Lower lobe of right lung (tissue), 2 donors: Measurements from ENCODE around the gene CHST14. TPM values are rescaled to one million over a fixed set of nuclear protein-coding genes. Genes with fewer than 3 reads are reported as not detected.

Experiments
- ATAC-seq, 2 donors: fragments of 200-7000 bp; cut with Tn5 transposase; one replicate each; pipeline ENCODE4 v1.9.1; 2020 to 2022; ENCODE audit warnings: mild to moderate bottlenecking in 2 of 2, moderate library complexity in 2 of 2
- DNase-seq: peaks from one replicate; pipeline ENCODE4 v3.0.0-alpha.2; 2020
- H3K27ac ChIP-seq: fragments of 200-600 bp; one replicate; pipeline ENCODE4 v1.8.0; 2022
- H3K27me3 ChIP-seq: fragments of 200-600 bp; one replicate; pipeline ENCODE4 v1.8.0; 2022; ENCODE audit warnings: low read depth
- H3K36me3 ChIP-seq: fragments of 200-600 bp; one replicate; pipeline ENCODE4 v1.8.0; 2022; ENCODE audit warnings: mild to moderate bottlenecking
- H3K4me1 ChIP-seq: fragments of 200-600 bp; one replicate; pipeline ENCODE4 v1.8.0; 2022
- H3K4me3 ChIP-seq: fragments of 200-600 bp; one replicate; pipeline ENCODE4 v1.8.0; 2022; ENCODE audit warnings: mild to moderate bottlenecking
- H3K9me3 ChIP-seq: fragments of 200-600 bp; one replicate; pipeline ENCODE4 v1.8.0; 2022
- intact Hi-C: fragments of 100-400 bp; cut with DNase I; formaldehyde crosslinking; loops from one replicate; pipeline ENCODE4 v1.11.0; 2022
- total RNA-seq: library from RNA; stranded (reverse); fragmentation: NEBNext Ultra II Directional; extraction: Animal tissue kit (Norgen Biotek cat#: 25700); gene quantifications from one replicate; pipeline ENCODE4 v1.2.1, GENCODE V29; 2021
- TF ChIP-seq, protein P1 (sequence below): fragments of 200-600 bp; IDR thresholded peaks from one replicate; pipeline ENCODE4 v1.8.0; 2022; ENCODE audit warnings: antibody characterized with exemption, mild to moderate bottlenecking
- donor health status: DM: no; HTN: yes; CAD: no; lungs with severe emphysema.

CHST14 gene
- total RNA-seq, 1 donor from 2014 or later, result 15.9 TPM

DNA sequence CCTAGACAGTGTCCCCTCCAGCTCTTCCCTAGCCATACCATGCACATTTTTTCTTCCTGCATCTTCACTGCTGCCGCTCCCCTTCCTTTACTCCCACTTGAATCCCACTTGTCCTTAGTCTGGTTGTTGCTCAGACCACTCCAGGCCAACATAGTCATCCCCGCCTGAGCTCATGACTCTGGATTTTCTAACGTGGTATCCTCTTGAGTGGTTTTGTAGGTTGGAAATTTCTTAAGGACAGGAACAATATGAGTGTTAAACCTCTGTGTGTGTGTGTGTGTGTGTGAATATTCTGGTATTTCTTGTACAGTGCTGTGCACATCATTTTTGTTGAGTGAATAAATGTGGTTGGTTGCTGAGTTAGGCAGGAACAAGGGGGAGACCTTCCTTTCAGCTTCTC lies 26.9 kb upstream of the CHST14 start:
- H3K27ac ChIP-seq, result no peak overlapping the region
- no peaks in the 10 kb centered on the region for H3K9me3 ChIP-seq
- DNase-seq, result no peak
- peaks cover 52% of the 10 kb centered on the region for H3K4me1 ChIP-seq
- intact Hi-C loops, result no loop called here
- TF ChIP-seq, protein P1, sequence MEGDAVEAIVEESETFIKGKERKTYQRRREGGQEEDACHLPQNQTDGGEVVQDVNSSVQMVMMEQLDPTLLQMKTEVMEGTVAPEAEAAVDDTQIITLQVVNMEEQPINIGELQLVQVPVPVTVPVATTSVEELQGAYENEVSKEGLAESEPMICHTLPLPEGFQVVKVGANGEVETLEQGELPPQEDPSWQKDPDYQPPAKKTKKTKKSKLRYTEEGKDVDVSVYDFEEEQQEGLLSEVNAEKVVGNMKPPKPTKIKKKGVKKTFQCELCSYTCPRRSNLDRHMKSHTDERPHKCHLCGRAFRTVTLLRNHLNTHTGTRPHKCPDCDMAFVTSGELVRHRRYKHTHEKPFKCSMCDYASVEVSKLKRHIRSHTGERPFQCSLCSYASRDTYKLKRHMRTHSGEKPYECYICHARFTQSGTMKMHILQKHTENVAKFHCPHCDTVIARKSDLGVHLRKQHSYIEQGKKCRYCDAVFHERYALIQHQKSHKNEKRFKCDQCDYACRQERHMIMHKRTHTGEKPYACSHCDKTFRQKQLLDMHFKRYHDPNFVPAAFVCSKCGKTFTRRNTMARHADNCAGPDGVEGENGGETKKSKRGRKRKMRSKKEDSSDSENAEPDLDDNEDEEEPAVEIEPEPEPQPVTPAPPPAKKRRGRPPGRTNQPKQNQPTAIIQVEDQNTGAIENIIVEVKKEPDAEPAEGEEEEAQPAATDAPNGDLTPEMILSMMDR, result no peak
- no peaks in the 10 kb centered on the region for H3K27me3 ChIP-seq
- no peak overlapping the region for H3K4me3 ChIP-seq
- peak in 1 of 2 donors; percentile 7 for ATAC-seq
- no peaks in the 10 kb centered on the region for H3K36me3 ChIP-seq

DNA sequence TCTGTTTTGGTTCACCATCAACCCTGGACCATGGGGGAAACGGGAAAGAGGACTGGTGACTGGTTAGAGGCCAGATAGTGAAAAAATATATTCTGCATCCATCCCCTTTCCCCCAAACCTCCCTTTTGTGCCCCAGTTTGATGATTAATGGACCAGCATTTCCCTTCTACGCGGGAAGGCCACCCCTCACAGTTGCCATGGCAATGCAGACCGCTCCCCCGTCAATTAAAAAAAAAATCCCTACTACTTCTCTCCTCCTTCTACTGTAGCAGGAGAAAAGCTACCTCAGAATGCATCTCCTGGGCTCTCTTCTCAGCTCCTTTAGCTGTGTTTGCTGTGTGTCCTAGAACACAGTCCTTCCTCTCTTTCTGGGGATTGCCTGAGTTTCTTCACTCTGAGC lies 26.0 kb upstream of the CHST14 start:
- peaks cover 47% of the 10 kb centered on the region for H3K4me1 ChIP-seq
- H3K27me3 ChIP-seq, result no peaks in the 10 kb centered on the region
- no peak overlapping the region for H3K4me3 ChIP-seq
- H3K9me3 ChIP-seq, result no peaks in the 10 kb centered on the region
- ATAC-seq (no peak), DNase-seq (no peak)
- TF ChIP-seq, protein P1, result no peak
- intact Hi-C loops, result no loop called here
- H3K36me3 ChIP-seq, result no peaks in the 10 kb centered on the region
- H3K27ac ChIP-seq, result no peak overlapping the region

DNA sequence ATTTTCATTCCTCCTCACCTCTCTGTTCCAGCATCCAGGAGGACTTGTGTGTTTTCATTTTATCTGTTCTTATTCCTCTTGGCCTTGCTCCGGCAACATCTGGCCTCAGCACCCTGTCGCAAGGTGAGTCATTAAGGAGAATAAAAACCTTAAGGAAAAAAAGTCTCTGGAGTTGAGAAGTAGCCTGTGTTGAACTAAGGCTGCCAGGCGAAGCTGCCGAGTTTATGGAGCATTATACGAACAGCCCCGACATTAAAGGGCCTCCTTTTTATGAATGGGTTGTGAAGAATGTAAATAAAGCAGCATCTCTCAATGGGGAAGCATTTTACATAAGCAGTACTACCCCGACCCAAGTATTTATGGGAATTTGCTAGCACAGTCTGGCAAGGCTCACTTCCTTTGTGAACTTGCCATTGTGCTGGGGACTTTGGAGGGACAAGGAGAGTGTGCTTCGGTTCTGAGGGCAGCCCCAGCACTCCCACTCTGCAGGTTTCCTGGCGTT lies 25.3 kb upstream of the CHST14 start:
- TF ChIP-seq, protein P1, result no peak
- ATAC-seq, result no peak
- Histone ChIP-seq H3K4me3 (no peak overlapping the region), H3K36me3 (no peaks in the 10 kb centered on the region), H3K27ac (no peak overlapping the region), H3K9me3 (no peaks in the 10 kb centered on the region), H3K27me3 (no peaks in the 10 kb centered on the region), H3K4me1 (peaks cover 49% of the 10 kb centered on the region)
- no peak for DNase-seq
- intact Hi-C loops, result no loop called here

DNA sequence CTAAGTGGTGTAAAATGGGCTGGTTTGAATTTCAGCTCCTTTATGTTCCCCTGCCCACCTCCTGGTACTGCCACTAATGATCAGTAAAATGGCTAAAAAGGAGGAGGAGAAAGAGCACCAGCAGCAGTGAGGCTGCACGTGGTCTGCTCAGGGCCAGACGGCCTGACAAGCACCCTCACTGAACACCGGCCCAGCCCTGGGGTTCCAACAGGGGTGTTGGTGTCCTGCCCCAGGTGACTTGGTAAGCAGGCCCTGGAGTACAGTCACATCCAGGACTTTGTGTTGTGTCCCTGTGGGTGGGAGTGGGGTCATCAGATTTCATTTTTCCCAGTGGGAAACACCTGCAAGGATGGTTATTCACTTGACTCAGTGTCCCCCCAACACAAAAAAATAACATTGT lies 24.6 kb upstream of the CHST14 start:
- Histone ChIP-seq H3K27me3 (no peaks in the 10 kb centered on the region), H3K4me3 (no peak overlapping the region), H3K4me1 (peaks cover 50% of the 10 kb centered on the region), H3K27ac (no peak overlapping the region), H3K9me3 (no peaks in the 10 kb centered on the region), H3K36me3 (no peaks in the 10 kb centered on the region)
- TF ChIP-seq, protein P1, result no peak
- intact Hi-C loops, result no loop called here
- DNase-seq (no peak), ATAC-seq (no peak)

DNA sequence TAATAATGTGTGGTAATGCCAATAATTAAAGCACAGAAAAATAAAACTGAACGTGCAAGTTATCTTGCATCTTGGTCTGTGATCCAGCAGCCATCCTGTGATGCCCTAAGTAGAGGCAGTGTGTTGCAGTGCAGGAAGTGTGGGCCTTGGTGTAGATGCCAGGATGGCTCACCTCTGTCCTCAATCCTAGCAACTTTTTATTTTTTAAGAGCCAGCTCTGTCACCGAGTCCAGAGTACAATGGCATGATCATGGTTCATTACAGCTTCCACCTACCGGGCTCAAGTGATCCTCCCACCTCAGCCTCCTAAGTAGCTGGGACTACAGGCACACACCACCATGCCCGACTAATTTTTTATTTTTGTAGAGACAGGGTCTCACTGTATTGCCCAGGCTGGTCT lies 22.4 kb upstream of the CHST14 start:
- H3K27ac ChIP-seq, result no peak overlapping the region
- TF ChIP-seq, protein P1, result no peak
- peaks cover 58% of the 10 kb centered on the region for H3K4me1 ChIP-seq
- H3K9me3 ChIP-seq, result no peaks in the 10 kb centered on the region
- ATAC-seq (no peak), DNase-seq (no peak)
- H3K27me3 ChIP-seq, result no peaks in the 10 kb centered on the region
- intact Hi-C loops, result no loop called here
- H3K36me3 ChIP-seq, result no peaks in the 10 kb centered on the region
- H3K4me3 ChIP-seq, result no peak overlapping the region

DNA sequence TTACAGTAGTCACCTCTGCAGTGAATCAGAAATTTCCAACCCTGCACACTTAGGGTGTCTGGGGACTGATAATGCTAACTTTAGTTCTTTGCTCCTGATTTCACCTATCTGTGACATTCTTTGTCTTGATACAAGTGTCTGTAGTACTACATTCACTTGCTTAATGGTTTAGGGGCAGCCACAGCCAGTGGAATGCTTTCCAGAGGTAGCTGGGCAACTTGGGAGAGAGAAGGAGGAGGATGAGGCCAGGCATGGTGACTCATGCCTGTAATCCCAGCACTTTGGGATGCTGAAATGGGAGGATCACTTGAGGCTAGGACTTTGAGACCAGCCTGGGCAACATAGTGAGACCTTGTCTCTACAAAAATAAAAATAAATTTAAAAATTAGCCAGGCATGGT lies 21.5 kb upstream of the CHST14 start:
- Histone ChIP-seq H3K27ac (no peak overlapping the region), H3K4me1 (peaks cover 58% of the 10 kb centered on the region), H3K4me3 (no peak overlapping the region), H3K9me3 (no peaks in the 10 kb centered on the region), H3K36me3 (no peaks in the 10 kb centered on the region), H3K27me3 (no peaks in the 10 kb centered on the region)
- DNase-seq, result no peak
- ATAC-seq, result no peak
- intact Hi-C loops, result no loop called here
- TF ChIP-seq, protein P1, result no peak
